Activated naive CD4-positive, alpha-beta T cell treated with anti-CD3 and anti-CD28 coated beads for 36 hours (primary cell): Measurements from ENCODE around the gene TATDN2. TPM values are rescaled to one million over a fixed set of nuclear protein-coding genes. Genes with fewer than 3 reads are reported as not detected.

Source experiments
- CTCF ChIA-PET: fragments of 350-600 bp; sonication (Branson Sonifier 250); formaldehyde crosslinking; loops from one replicate; lab custom pipeline; 2021; ENCODE audit warnings: antibody characterized with exemption; lab: Charles Lee
- DNase-seq: peaks from one replicate; pipeline ENCODE4 v3.0.0-alpha.2; 2020
- H3K27ac Mint-ChIP-seq: one replicate; pipeline ENCODE4 v1.8.0; 2021; ENCODE audit warnings: mild to moderate bottlenecking, mixed read lengths
- H3K27me3 Mint-ChIP-seq: one replicate; pipeline ENCODE4 v1.8.0; 2021; ENCODE audit warnings: low read depth, mixed read lengths
- H3K36me3 Mint-ChIP-seq: one replicate; pipeline ENCODE4 v1.8.0; 2021; ENCODE audit warnings: low read depth, mixed read lengths
- H3K4me1 Mint-ChIP-seq: one replicate; pipeline ENCODE4 v1.8.0; 2021; ENCODE audit warnings: low read depth, mixed read lengths
- H3K4me3 Mint-ChIP-seq: one replicate; pipeline ENCODE4 v1.8.0; 2021; ENCODE audit warnings: mild to moderate bottlenecking, moderate library complexity, mixed read lengths
- H3K9me3 Mint-ChIP-seq: one replicate; pipeline ENCODE4 v1.8.0; 2021; ENCODE audit warnings: mixed read lengths
- intact Hi-C: fragments of 100-400 bp; cut with micrococcal nuclease; formaldehyde crosslinking; loops from one replicate; pipeline ENCODE4 v1.15.1; 2023
- total RNA-seq, 2 experiments: library from RNA; stranded (reverse); gene quantifications; one replicate each; pipeline ENCODE4 v1.2.3, GENCODE V29; 2021

TATDN2 gene
- total RNA-seq: 10 to 100 TPM; 25.8 to 28.1 TPM

GRCh38 chr3:10248184-10248983 lies at the start of gene TATDN2:
TATDN2 (plus strand) TSS chr3:10248459; CDS start chr3:10249201, 742 bp downstream.
- intact Hi-C loops: loop anchor here (1.0 to 2.0 kb wide), 13 partner anchors 16 to 852 kb away; partner anchors contain the start of genes BRK1, FANCD2, JAGN1 and MTMR14
- H3K36me3 Mint-ChIP-seq: peaks cover 59% of the 10 kb centered on the region
- CTCF ChIA-PET: interaction anchor here (0.6 to 1.6 kb wide), 4 partner anchors 15 to 859 kb away, joined by 5 to 9 read pairs (median 5); no protein-coding TSS in a partner anchor
- DNase-seq: peak; percentile 98
- H3K4me3 Mint-ChIP-seq: peak within 1 kb of the TSS; percentile 89
- peak within 1 kb of the TSS; percentile 92 for H3K27ac Mint-ChIP-seq
- no peaks in the 10 kb centered on the region for H3K27me3 Mint-ChIP-seq
- peaks cover 55% of the 10 kb centered on the region for H3K4me1 Mint-ChIP-seq
- H3K9me3 Mint-ChIP-seq: peaks cover 19% of the 10 kb centered on the region

- no peaks in the 10 kb centered on the region for H3K9me3 Mint-ChIP-seq
- CTCF ChIA-PET: interaction anchor here (0.8 to 1.3 kb wide), 3 partner anchors 15 to 33 kb away, joined by 3 to 8 read pairs (median 3); no protein-coding TSS in a partner anchor
- peak overlapping the region; percentile 98 for H3K27ac Mint-ChIP-seq
- peak; percentile 91 for DNase-seq
- H3K27me3 Mint-ChIP-seq: no peaks in the 10 kb centered on the region
- H3K4me1 Mint-ChIP-seq: peaks cover 71% of the 10 kb centered on the region
- peak overlapping the region; percentile 22 for H3K4me3 Mint-ChIP-seq
- peaks cover 8% of the 10 kb centered on the region for H3K36me3 Mint-ChIP-seq
- intact Hi-C loops: loop anchor here (1.0 to 2.0 kb wide), 5 partner anchors 10 to 49 kb away; partner anchors contain the start of genes IRAK2 and TATDN2
Observed at GRCh38 chr3:10198761-10199649, 49.3 kb upstream of the TATDN2 start.

- DNase-seq: no peak
- Mint-ChIP-seq H3K9me3 (no peaks in the 10 kb centered on the region), H3K27me3 (no peaks in the 10 kb centered on the region), H3K4me1 (peaks cover 30% of the 10 kb centered on the region), H3K4me3 (no peak overlapping the region), H3K36me3 (peaks cover 11% of the 10 kb centered on the region), H3K27ac (no peak overlapping the region)
- CTCF ChIA-PET: interaction anchor here (1.3 to 2.7 kb wide), 4 partner anchors 9 to 40 kb away, joined by 5 to 19 read pairs (median 6); partner anchors contain the start of gene IRAK2
- intact Hi-C loops: no loop called here
Observed at GRCh38 chr3:10204921-10205320, 43.3 kb upstream of the TATDN2 start.

- H3K4me1 Mint-ChIP-seq: peaks cover 29% of the 10 kb centered on the region
- intact Hi-C loops: no loop called here
- H3K27ac Mint-ChIP-seq: peak overlapping the region; percentile 7
- H3K36me3 Mint-ChIP-seq: peaks cover 11% of the 10 kb centered on the region
- H3K27me3 Mint-ChIP-seq: no peaks in the 10 kb centered on the region
- DNase-seq: no peak
- H3K4me3 Mint-ChIP-seq: no peak overlapping the region
- CTCF ChIA-PET: interaction anchor here (2.7 kb wide), 1 partner anchor 12 kb away, joined by 19 read pairs; no protein-coding TSS in a partner anchor
- H3K9me3 Mint-ChIP-seq: no peaks in the 10 kb centered on the region
Observed at GRCh38 chr3:10205451-10206165, 42.7 kb upstream of the TATDN2 start.

GRCh38 chr3:10206166-10206511 lies 42.1 kb upstream of the TATDN2 start:
- intact Hi-C loops: no loop called here
- Mint-ChIP-seq H3K4me3 (no peak overlapping the region), H3K27ac (no peak overlapping the region), H3K36me3 (peaks cover 11% of the 10 kb centered on the region), H3K27me3 (no peaks in the 10 kb centered on the region), H3K4me1 (peaks cover 29% of the 10 kb centered on the region), H3K9me3 (no peaks in the 10 kb centered on the region)
- DNase-seq: no peak
- CTCF ChIA-PET: no interaction called here

GRCh38 chr3:10213156-10213792 lies 35.0 kb upstream of the TATDN2 start:
- CTCF ChIA-PET: interaction anchor here (1.2 to 1.7 kb wide), 3 partner anchors 9 to 21 kb away, joined by 3 to 5 read pairs (median 5); no protein-coding TSS in a partner anchor
- Mint-ChIP-seq H3K36me3 (peaks cover 15% of the 10 kb centered on the region), H3K4me3 (no peak overlapping the region), H3K27me3 (no peaks in the 10 kb centered on the region), H3K9me3 (peaks cover 5% of the 10 kb centered on the region), H3K4me1 (peaks cover 3% of the 10 kb centered on the region), H3K27ac (no peak overlapping the region)
- no peak for DNase-seq
- intact Hi-C loops: no loop called here

- Mint-ChIP-seq H3K36me3 (peaks cover 14% of the 10 kb centered on the region), H3K27me3 (no peaks in the 10 kb centered on the region), H3K4me1 (peaks cover 8% of the 10 kb centered on the region), H3K9me3 (peaks cover 5% of the 10 kb centered on the region), H3K27ac (no peak overlapping the region), H3K4me3 (no peak overlapping the region)
- DNase-seq: no peak
- CTCF ChIA-PET: interaction anchor here (0.7 kb wide), 2 partner anchors 49 to 115 kb away, joined by 3 read pairs; no protein-coding TSS in a partner anchor
- intact Hi-C loops: no loop called here
Observed at GRCh38 chr3:10215578-10216368, 32.5 kb upstream of the TATDN2 start.

GRCh38 chr3:10217359-10217758 lies 30.9 kb upstream of the TATDN2 start:
- H3K9me3 Mint-ChIP-seq: peaks cover 5% of the 10 kb centered on the region
- no peak for DNase-seq
- H3K27me3 Mint-ChIP-seq: no peaks in the 10 kb centered on the region
- intact Hi-C loops: no loop called here
- CTCF ChIA-PET: no interaction called here
- no peak overlapping the region for H3K4me3 Mint-ChIP-seq
- H3K4me1 Mint-ChIP-seq: peaks cover 15% of the 10 kb centered on the region
- peaks cover 15% of the 10 kb centered on the region for H3K36me3 Mint-ChIP-seq
- no peak overlapping the region for H3K27ac Mint-ChIP-seq

- CTCF ChIA-PET: interaction anchor here (1.3 kb wide), 1 partner anchor 28 kb away, joined by 4 read pairs; no protein-coding TSS in a partner anchor
- Mint-ChIP-seq H3K9me3 (peaks cover 5% of the 10 kb centered on the region), H3K27me3 (no peaks in the 10 kb centered on the region), H3K4me1 (peaks cover 26% of the 10 kb centered on the region), H3K4me3 (no peak overlapping the region), H3K27ac (no peak overlapping the region), H3K36me3 (peaks cover 19% of the 10 kb centered on the region)
- intact Hi-C loops: no loop called here
- DNase-seq: no peak
Observed at GRCh38 chr3:10219737-10220136, 28.5 kb upstream of the TATDN2 start.

GRCh38 chr3:10223676-10224639 lies 24.3 kb upstream of the TATDN2 start:
- Mint-ChIP-seq H3K4me3 (no peak overlapping the region), H3K27me3 (no peaks in the 10 kb centered on the region), H3K36me3 (peaks cover 9% of the 10 kb centered on the region), H3K27ac (peak overlapping the region; percentile 79), H3K9me3 (no peaks in the 10 kb centered on the region), H3K4me1 (peaks cover 51% of the 10 kb centered on the region)
- CTCF ChIA-PET: interaction anchor here (0.6 to 2.7 kb wide), 9 partner anchors 20 to 234 kb away, joined by 3 to 16 read pairs (median 5); partner anchors contain the start of gene IRAK2
- intact Hi-C loops: loop anchor here (1.0 kb wide), 3 partner anchors 25 to 32 kb away; no protein-coding TSS in a partner anchor
- peak; percentile 45 for DNase-seq
